GM12875 (cell line): ENCODE data around the gene SOX10.

ENCODE experiments used
- H3K4me3 ChIP-seq: one replicate; pipeline ENCODE4 v1.5.1; 2011; ENCODE audit warnings: low read depth, low read length, control low read depth
- TF ChIP-seq, protein P1 (sequence below): IDR thresholded peaks from 2 replicates; pipeline ENCODE4 v1.5.1; 2011; ENCODE audit warnings: low read depth, mild to moderate bottlenecking, control low read depth, inconsistent platforms, low read length, moderate library complexity, borderline replicate concordance; ENCODE audit not compliant: insufficient read depth

SOX10 gene

DNA sequence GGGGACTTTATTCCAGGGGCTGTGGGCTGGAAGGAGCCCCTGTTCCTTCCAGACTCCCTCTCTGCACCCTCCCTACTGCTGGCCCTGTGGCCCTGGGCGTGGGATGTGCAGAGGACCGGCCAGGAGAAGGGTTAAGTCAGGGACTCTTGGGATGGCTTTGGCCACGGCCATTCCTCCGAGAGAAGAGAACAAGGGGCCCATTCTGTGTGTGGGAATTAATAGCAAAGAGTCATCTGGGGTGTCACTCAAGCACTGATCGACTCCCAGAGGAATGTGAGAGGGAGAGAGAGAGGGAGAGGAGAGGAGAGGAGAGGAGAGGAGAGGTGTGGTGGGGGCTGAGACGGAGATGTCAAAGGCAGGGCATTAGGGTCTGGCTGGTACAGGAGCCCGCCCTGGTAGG lies 14.2 kb upstream of the SOX10 start:
- TF ChIP-seq, protein P1, sequence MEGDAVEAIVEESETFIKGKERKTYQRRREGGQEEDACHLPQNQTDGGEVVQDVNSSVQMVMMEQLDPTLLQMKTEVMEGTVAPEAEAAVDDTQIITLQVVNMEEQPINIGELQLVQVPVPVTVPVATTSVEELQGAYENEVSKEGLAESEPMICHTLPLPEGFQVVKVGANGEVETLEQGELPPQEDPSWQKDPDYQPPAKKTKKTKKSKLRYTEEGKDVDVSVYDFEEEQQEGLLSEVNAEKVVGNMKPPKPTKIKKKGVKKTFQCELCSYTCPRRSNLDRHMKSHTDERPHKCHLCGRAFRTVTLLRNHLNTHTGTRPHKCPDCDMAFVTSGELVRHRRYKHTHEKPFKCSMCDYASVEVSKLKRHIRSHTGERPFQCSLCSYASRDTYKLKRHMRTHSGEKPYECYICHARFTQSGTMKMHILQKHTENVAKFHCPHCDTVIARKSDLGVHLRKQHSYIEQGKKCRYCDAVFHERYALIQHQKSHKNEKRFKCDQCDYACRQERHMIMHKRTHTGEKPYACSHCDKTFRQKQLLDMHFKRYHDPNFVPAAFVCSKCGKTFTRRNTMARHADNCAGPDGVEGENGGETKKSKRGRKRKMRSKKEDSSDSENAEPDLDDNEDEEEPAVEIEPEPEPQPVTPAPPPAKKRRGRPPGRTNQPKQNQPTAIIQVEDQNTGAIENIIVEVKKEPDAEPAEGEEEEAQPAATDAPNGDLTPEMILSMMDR = no peak
- no peak overlapping the region for H3K4me3 ChIP-seq

DNA sequence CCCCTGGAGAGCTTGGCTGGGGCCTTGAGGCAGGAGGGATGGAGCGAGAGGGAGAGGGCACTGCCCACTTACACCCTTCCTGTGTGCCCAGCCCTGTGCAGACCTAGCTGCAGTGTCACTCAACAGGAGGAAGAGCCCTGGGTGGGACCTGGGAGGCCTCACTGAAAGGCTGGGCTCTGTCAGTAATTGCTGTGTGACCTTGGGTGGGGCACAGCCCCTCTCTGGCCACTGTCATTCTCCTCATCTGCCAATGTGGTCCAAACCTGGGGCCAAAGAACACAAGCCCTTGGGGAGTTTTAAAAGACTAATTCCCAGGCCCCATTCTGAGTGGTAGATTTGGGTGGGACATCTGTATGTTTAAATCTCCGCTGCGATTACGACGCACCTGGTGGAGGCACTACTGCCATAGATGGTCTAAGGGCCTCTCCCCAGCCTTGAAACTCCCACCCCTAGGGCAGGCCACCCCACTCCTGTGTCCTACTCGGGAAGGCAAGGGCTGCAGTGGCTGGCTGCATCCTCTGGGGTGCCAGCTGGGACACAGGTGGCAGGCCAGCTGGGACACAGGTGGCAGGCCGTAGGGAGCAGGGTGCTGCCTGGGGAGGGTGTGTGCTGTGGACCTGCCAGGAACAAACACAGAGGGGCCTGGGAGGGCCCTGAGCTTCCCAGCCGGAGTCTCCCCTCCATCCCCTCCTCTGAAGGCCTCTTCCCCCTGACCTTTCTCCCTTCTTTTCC lies 12.3 kb upstream of the SOX10 start:
- H3K4me3 ChIP-seq = no peak overlapping the region

DNA sequence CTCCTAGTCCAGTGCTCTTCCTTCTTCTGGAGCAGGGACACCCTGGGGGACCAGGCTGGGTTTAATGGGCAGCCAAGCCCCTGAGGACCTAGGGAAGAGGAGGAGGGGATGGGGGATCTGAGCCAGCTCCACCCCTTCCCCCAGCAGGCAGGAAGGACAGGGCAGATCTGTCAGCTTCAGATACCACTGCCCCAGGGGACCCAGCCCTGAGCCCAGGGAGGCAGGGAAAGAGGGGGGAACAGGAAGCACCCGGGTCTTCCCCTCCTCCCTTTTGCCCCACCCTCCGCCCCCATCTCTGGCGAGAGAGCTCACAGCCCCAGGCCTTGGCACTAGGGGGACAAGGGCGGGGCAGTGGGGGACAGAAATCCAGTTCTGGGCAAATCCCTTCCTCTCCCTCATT lies 11.7 kb upstream of the SOX10 start:
- H3K4me3 ChIP-seq = no peak overlapping the region
- TF ChIP-seq, protein P1 = no peak

More for the DNA sequence above, 12.3 kb upstream of the SOX10 start:
- TF ChIP-seq, protein P1 = no peak

DNA sequence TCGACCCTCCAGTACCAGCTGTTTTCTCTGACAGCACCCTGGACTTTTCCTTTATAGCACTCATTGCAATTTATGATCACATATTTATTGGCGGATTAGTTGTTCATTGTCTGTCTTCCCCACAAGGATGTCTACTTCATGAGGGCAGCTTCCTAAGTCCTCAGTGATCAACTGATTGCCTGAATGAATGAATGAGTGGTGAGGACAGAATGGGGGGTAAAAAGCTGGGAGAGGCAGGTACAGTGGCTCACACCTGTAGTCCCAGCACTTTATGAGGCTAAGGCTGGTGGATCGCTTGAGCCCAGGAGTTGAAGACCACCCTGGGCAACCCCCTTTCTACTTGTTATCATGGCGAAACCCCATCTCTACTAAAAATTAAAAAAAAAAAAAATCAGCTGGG lies 11.1 kb upstream of the SOX10 start:
- TF ChIP-seq, protein P1 = no peak
- no peak overlapping the region for H3K4me3 ChIP-seq

DNA sequence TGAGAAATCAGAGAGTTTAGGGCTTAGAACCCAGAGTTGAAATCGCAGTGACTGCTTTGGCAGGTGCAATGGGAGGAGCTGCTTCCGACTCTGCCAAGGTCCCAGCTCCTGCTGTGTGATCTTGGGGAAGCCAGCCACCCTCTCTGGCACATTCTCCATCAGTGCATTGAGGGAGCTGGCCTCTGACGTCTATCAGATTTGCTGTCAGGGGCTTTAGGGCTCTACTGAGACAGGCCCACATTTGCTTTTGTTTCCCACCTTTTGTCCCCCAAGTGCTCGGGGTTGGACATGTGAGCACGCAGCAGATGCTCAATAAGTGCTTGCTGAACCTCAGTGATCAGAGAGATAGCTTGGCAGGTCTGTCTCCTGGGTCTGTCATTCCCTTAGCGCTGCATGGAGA lies 10.6 kb upstream of the SOX10 start:
- TF ChIP-seq, protein P1 = no peak
- H3K4me3 ChIP-seq = no peak overlapping the region

DNA sequence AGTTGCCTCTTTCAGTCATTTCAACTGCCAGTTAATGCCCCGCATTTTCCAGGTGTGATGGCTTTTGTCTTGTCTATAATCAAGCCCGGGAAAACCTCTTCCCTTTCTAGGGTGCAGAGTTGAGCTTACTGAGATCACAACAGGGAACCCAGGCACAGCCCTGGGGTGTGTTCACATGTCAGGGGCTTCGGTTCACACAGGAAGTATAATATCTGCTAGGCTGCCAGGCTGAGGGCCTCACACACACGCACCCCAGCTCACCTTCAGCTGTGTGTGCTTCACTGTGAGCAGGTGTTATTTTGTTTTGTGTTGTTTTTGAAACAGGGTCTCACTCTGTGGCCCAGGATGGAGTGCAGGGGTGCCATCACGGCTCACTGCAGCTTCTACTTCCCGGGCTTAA lies 9.7 kb upstream of the SOX10 start:
- no peak overlapping the region for H3K4me3 ChIP-seq
- TF ChIP-seq, protein P1 = no peak

DNA sequence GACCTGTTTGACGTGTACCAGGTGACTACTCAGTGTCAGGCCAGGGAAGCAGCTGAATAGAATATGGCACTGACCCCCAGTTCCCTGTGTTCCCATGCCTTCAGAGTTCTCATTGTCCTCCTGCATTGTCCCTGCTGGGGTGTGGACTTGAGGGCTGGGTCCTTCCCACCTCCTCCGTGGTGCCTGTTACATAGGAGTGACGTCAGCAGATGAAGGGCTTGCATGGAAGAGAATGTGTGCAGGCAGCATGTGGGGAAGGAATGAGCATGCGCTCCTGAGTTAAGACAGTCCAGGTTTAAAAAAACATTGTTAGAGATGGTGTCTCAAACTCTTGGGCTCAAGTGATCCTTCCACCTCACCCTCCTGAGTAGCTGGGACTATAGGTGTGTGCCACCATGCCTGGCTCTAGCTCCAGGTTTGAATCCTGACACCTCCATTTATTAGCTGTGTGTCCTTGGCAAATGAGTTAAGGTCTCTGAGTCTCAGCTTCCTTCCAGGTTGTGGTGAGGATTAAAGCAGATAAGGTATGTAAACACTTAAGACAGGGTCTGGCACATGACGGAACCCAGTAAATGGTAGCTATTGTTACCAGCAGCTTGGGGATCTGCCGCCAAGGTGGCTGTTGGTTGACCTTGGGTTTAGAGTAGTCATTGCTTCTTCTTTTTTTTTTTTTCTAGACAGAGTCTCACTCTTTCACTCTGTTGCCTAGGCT lies 7.5 kb upstream of the SOX10 start:
- TF ChIP-seq, protein P1 = no peak

More for the DNA sequence above, 7.5 kb upstream of the SOX10 start:
- no peak overlapping the region for H3K4me3 ChIP-seq
